Measurements from ENCODE around the gene TRPV3.

DNA sequence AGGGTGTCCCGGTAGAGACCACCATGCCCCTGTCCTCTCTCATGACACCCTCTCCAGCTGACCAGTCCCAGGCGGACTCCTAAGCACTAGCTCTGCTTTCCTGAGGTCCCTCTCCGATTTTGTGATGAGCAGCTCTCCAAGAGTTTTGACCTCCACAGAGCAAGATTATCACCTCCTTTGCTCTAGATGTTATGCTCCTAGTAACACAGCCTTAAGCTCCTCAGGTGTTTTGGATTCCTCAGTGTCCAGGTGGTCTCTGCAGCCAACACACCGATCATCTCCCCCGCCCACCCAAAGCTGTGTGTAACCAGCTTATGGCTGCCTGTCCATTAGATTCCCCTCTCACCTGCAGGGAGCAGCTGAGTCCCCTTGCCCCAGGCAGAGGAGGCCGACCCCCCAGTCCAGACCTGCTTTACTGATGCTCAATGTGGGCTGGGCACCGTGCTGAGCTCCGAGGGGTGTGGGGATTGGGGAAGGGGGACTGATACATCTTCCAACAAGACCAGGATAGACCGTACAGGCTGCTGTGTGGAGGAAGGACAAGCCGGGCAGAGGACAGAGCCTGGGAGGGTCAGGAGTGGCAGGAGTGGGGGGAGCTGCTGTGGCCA lies 2.3 kb downstream of the TRPV3 start:
- TF ChIP-seq, protein P1, sequence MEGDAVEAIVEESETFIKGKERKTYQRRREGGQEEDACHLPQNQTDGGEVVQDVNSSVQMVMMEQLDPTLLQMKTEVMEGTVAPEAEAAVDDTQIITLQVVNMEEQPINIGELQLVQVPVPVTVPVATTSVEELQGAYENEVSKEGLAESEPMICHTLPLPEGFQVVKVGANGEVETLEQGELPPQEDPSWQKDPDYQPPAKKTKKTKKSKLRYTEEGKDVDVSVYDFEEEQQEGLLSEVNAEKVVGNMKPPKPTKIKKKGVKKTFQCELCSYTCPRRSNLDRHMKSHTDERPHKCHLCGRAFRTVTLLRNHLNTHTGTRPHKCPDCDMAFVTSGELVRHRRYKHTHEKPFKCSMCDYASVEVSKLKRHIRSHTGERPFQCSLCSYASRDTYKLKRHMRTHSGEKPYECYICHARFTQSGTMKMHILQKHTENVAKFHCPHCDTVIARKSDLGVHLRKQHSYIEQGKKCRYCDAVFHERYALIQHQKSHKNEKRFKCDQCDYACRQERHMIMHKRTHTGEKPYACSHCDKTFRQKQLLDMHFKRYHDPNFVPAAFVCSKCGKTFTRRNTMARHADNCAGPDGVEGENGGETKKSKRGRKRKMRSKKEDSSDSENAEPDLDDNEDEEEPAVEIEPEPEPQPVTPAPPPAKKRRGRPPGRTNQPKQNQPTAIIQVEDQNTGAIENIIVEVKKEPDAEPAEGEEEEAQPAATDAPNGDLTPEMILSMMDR (IDR thresholded peaks at IDR 0.05; ENCODE audit: borderline replicate concordance, extremely low read depth, low read length, poor library complexity, severe bottlenecking) = no peak
- no peak for TF ChIP-seq EZH2 (IDR thresholded peaks at IDR 0.05; ENCODE audit: borderline replicate concordance, low read depth, low read length, severe bottlenecking)

Measured in DND-41 (cell line).